Measurements from ENCODE around the gene PDE4D. TPM values are rescaled to one million over a fixed set of nuclear protein-coding genes. Genes with fewer than 3 reads are reported as not detected.

PDE4D gene
- total RNA-seq, 1 donor from 2014 or later: 7.6 TPM

DNA sequence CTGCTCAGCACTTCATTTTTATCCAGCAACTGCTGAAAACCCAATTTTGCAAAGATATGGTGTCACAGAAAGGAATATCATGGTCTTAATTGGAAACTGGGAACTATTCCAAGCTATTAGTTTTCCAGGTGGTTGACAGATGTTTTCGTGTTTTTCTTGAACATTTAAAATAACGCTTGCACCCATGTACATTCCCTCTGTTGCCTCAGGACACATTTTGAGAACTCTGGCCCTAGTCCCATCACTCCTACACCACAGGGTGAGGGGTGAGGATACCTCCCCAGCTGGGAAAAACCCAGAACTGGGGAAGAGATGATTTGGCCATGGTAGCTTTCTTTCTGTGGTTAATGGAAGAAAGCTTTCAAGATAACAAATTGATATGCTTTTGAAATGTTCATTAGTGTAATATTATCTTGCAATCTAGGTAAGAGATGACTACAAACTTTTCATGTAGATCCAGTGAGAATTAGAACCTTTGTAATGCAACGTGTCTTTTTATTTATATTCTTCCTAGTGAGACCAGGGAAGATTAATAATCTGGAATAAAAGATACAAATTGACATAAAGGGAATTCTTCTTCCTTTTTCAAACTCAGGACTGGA, 683.7 kb downstream of the PDE4D start:
- peaks cover 10% of the 10 kb centered on the region for H3K4me1 Mint-ChIP-seq (ENCODE audit: low read depth)
- no peaks in the 10 kb centered on the region for H3K9me3 Mint-ChIP-seq (ENCODE audit: low read depth)
- no peaks in the 10 kb centered on the region for H3K36me3 Mint-ChIP-seq (ENCODE audit: insufficient read depth)
- H3K4me3 Mint-ChIP-seq (ENCODE audit: low read depth): no peak overlapping the region
- no peak for DNase-seq (ENCODE audit: low spot score, unreplicated experiment)
- H3K27me3 Mint-ChIP-seq: no peaks in the 10 kb centered on the region
- TF ChIP-seq, protein P1, sequence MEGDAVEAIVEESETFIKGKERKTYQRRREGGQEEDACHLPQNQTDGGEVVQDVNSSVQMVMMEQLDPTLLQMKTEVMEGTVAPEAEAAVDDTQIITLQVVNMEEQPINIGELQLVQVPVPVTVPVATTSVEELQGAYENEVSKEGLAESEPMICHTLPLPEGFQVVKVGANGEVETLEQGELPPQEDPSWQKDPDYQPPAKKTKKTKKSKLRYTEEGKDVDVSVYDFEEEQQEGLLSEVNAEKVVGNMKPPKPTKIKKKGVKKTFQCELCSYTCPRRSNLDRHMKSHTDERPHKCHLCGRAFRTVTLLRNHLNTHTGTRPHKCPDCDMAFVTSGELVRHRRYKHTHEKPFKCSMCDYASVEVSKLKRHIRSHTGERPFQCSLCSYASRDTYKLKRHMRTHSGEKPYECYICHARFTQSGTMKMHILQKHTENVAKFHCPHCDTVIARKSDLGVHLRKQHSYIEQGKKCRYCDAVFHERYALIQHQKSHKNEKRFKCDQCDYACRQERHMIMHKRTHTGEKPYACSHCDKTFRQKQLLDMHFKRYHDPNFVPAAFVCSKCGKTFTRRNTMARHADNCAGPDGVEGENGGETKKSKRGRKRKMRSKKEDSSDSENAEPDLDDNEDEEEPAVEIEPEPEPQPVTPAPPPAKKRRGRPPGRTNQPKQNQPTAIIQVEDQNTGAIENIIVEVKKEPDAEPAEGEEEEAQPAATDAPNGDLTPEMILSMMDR (IDR thresholded peaks at IDR 0.05; ENCODE audit: unreplicated experiment): no peak
- H3K27ac Mint-ChIP-seq: no peak overlapping the region

DNA sequence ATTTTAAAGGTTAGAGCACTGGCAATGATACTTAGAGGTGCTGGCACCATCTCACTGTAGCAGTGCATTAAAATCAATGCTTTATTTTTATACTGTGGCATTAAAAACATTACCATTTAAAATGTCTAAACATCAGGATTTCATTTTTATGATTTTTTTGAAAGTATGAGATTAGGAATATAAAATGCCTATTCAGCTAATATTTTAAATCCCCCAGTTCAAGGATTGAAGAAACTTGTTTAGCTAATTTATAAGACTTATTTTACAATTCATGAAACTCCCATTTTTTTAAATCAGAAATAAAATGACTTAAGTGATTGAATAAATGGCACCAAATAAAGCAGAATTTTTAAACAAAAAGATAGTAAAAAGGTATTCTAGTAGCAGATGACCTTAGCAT, 685.1 kb downstream of the PDE4D start:
- Mint-ChIP-seq H3K4me1 (ENCODE audit: low read depth) (peaks cover 7% of the 10 kb centered on the region), H3K4me3 (ENCODE audit: low read depth) (no peak overlapping the region), H3K36me3 (ENCODE audit: insufficient read depth) (no peaks in the 10 kb centered on the region), H3K9me3 (ENCODE audit: low read depth) (no peaks in the 10 kb centered on the region), H3K27me3 (no peaks in the 10 kb centered on the region), H3K27ac (no peak overlapping the region)
- DNase-seq (ENCODE audit: low spot score, unreplicated experiment): no peak
- TF ChIP-seq, protein P1 (IDR thresholded peaks at IDR 0.05; ENCODE audit: unreplicated experiment): no peak

DNA sequence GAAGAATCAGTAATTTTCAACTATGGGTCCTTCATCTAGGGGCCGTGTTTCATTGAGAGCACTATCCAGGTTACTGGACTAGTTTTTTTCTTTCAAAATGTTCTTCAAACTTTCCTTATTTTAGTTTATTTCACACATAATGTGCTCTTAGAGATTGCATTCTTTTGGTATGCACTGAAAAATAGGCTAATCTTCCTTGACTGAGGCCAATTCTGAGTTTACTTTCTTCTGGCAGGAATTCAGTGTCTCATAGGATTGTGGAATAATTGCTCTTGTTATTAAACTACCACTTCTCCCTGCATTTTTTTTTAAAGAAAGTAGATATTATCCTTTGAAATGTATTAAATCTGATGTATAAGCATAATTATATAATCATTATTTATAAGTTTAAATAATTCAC, 686.1 kb downstream of the PDE4D start:
- Mint-ChIP-seq H3K9me3 (ENCODE audit: low read depth) (no peaks in the 10 kb centered on the region), H3K27me3 (no peaks in the 10 kb centered on the region), H3K4me1 (ENCODE audit: low read depth) (no peaks in the 10 kb centered on the region), H3K27ac (no peak overlapping the region), H3K36me3 (ENCODE audit: insufficient read depth) (no peaks in the 10 kb centered on the region), H3K4me3 (ENCODE audit: low read depth) (no peak overlapping the region)
- TF ChIP-seq, protein P1 (IDR thresholded peaks at IDR 0.05; ENCODE audit: unreplicated experiment): no peak
- no peak for DNase-seq (ENCODE audit: low spot score, unreplicated experiment)

DNA sequence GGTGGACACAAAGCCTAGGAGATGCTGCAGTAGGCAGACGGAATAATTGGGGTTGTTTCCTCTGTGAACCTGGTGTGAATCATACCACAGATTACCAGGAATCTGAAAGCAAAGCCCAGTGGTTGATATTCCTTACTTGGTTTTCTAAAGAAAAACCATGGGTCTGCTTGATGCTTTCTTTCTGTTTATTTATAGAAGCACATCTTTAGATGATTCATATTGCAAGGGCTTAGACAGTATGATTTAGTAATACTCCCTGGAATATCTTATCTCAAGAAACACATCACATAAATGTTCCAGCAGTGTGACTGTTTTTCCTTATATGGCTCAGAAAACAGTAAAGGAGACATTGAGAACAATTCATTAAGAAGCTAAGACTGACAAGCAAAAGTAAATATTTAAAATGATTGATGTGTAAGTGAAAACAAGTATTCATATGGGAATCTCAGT, 687.4 kb downstream of the PDE4D start:
- no peaks in the 10 kb centered on the region for H3K27me3 Mint-ChIP-seq
- no peak for DNase-seq (ENCODE audit: low spot score, unreplicated experiment)
- no peak overlapping the region for H3K4me3 Mint-ChIP-seq (ENCODE audit: low read depth)
- TF ChIP-seq, protein P1 (IDR thresholded peaks at IDR 0.05; ENCODE audit: unreplicated experiment): no peak
- no peaks in the 10 kb centered on the region for H3K4me1 Mint-ChIP-seq (ENCODE audit: low read depth)
- H3K9me3 Mint-ChIP-seq (ENCODE audit: low read depth): no peaks in the 10 kb centered on the region
- H3K36me3 Mint-ChIP-seq (ENCODE audit: insufficient read depth): no peaks in the 10 kb centered on the region
- H3K27ac Mint-ChIP-seq: no peak overlapping the region

DNA sequence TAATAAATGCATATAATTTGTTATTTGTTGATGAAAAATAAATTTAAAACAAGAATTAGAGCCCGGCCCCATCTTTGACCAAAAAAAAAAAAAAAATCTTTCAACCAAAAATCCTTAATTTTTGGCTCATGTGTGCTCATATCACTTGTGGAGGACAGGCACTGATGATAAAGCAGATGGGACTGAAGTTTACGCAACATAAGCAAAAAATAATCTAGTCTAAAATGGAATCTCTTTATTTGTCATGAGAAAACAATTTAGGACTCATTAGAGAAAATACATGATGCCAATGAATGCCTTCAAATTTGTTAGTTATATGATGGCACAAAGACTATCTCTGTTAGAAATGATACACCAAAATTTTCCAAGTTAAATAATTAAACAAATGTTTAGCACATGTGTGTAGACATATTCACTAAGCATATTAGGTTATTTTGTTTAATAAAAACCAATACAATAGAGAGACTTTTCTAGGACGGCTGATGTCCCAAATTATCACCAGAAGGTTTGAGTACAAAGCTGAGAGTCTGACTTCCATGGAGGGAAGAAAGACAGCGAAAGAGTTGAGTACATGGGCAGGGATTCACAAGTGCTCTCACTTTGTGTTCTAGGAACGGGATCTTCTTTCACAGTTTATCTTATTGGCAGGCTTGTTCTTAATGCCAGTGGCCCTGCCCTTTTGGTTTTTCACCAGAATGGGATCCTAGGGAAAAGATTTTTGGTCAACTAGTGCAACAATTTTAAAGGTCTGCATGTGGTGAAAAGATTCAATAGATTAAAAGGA, 689.2 kb downstream of the PDE4D start:
- no peaks in the 10 kb centered on the region for H3K27me3 Mint-ChIP-seq
- H3K27ac Mint-ChIP-seq: no peak overlapping the region
- H3K9me3 Mint-ChIP-seq (ENCODE audit: low read depth): no peaks in the 10 kb centered on the region
- DNase-seq (ENCODE audit: low spot score, unreplicated experiment): no peak
- no peaks in the 10 kb centered on the region for H3K36me3 Mint-ChIP-seq (ENCODE audit: insufficient read depth)
- TF ChIP-seq, protein P1 (IDR thresholded peaks at IDR 0.05; ENCODE audit: unreplicated experiment): no peak
- no peaks in the 10 kb centered on the region for H3K4me1 Mint-ChIP-seq (ENCODE audit: low read depth)
- no peak overlapping the region for H3K4me3 Mint-ChIP-seq (ENCODE audit: low read depth)

All from progenitor cell of endocrine pancreas (in vitro differentiated cells).